ENCODE data around the gene PPARG.

- TF ChIP-seq CTCF (IDR thresholded peaks at IDR 0.05; ENCODE audit: poor library complexity) (no peak), EZH2 (IDR thresholded peaks at IDR 0.05; ENCODE audit: borderline replicate concordance) (no peak), EZH2phosphoT487 (IDR thresholded peaks at IDR 0.05; ENCODE audit: low read depth, severe bottlenecking, unreplicated experiment) (no peak)
Observed at GRCh38 chr3:12280357-12280806, 8.5 kb upstream of the PPARG start.

Data from hepatocyte (in vitro differentiated cells).